Psoas muscle (tissue), 8 donors: Measurements from ENCODE around the gene ITGA11. TPM values are rescaled to one million over a fixed set of nuclear protein-coding genes. Genes with fewer than 3 reads are reported as not detected.

Experiments used
- ATAC-seq, 4 donors: fragments of 200-7000 bp; cut with Tn5 transposase; one replicate each; pipeline ENCODE4 v1.9.1; 2020; ENCODE audit warnings: moderate library complexity in 3 of 4, mild to moderate bottlenecking in 2 of 4
- DNase-seq, 2 donors: peaks; one replicate each; pipeline ENCODE4 v3.0.0-alpha.2; 2020
- H3K27ac ChIP-seq: fragments of 200-600 bp; one replicate; pipeline ENCODE4 v1.8.0; 2022
- H3K27me3 ChIP-seq, 3 donors: fragments of 200-600 bp in 1 of 3; one replicate each; pipeline versions ENCODE4 v1.6.1 to v1.8.0; 2013 to 2022; ENCODE audit warnings: low read length in 2 of 3, mild to moderate bottlenecking in 2 of 3, moderate library complexity in 1 of 3; ENCODE audit not compliant: insufficient read depth in 3 of 3
- H3K36me3 ChIP-seq, 2 donors: fragments of 200-600 bp in 1 of 2; one replicate each; pipeline versions ENCODE4 v1.6.1 to v1.8.0; 2013 to 2022; ENCODE audit warnings: low read depth in 1 of 2, mild to moderate bottlenecking in 1 of 2, moderate library complexity in 1 of 2; ENCODE audit not compliant: insufficient read depth in 1 of 2
- H3K4me1 ChIP-seq: fragments of 200-600 bp; one replicate; pipeline ENCODE4 v1.8.0; 2022
- H3K4me3 ChIP-seq: fragments of 200-600 bp; one replicate; pipeline ENCODE4 v1.8.0; 2022; ENCODE audit warnings: mild to moderate bottlenecking
- H3K9me3 ChIP-seq: fragments of 200-600 bp; one replicate; pipeline ENCODE4 v1.8.0; 2022
- CTCF ChIP-seq: fragments of 200-600 bp; IDR thresholded peaks from one replicate; pipeline ENCODE4 v1.8.0; 2022; ENCODE audit warnings: antibody characterized with exemption
- whole genome bisulfite sequencing, 3 donors: extraction: QIAGEN DNeasy Blood & Tissue Kit; methylation state at CpG; one replicate each; pipeline versions ENCODE4 v1.1.6 to v1.1.7; 2013; 5-methylcytosine and 5-hydroxymethylcytosine counted together
- intact Hi-C, 2 donors: fragments of 100-400 bp; cut with DNase I; formaldehyde crosslinking; loops; one replicate each; pipeline versions ENCODE4 v1.11.0 to v1.14.2; 2022
- polyA plus RNA-seq, 3 donors: library from polyadenylated mRNA; stranded (reverse); fragments of 200-250 nt; gene quantifications; one replicate each; pipeline ENCODE4 v1.2.3, GENCODE V29; 2013
- total RNA-seq, 4 donors: library from RNA; stranded (reverse); fragmentation: NEBNext Ultra II Directional in 2 of 4; extraction: Animal tissue kit (Norgen Biotek cat#: 25700) in 2 of 4; gene quantifications; one replicate each; pipeline versions ENCODE4 v1.2.1 to v1.2.4, GENCODE V29; 2021 to 2023
- donor health status: healthy with polysubstance abuse.
- donor health status: DM: no; HTN: no; CAD: no; lungs with moderate emphysema.
- donor health status: Bipolar disorder and iron deficiency.
- donor health status: healthy.
- donor health status: DM: yes; HTN: yes; CAD: no.
- donor health status: DM: no; HTN: no; CAD: no.
- donor health status: DM: no; HTN: no; CAD: no.
- donor health status: DM: yes; HTN: yes; CAD: no.

ITGA11 gene
- total and polyA plus RNA-seq, 7 donors: 0.10 to 7.9 (median 0.97) TPM

GRCh38 chr15:68295014-68295805, 136.8 kb downstream of the ITGA11 start:
- H3K4me3 ChIP-seq: no peak overlapping the region
- H3K27ac ChIP-seq: no peak overlapping the region
- ATAC-seq: no peak
- H3K4me1 ChIP-seq: peaks cover 76% of the 10 kb centered on the region
- no peak for DNase-seq
- 59 to 72% (median 70%) methylated on average over 4 of the region's 4 CpGs for WGBS, 3 donors
- peaks cover 4 to 59% of the 10 kb centered on the region in 2 donors for H3K36me3 ChIP-seq
- no peaks in the 10 kb centered on the region for H3K9me3 ChIP-seq
- intact Hi-C loops: no loop called here
- TF ChIP-seq CTCF: no peak
- H3K27me3 ChIP-seq: no peaks in the 10 kb centered on the region

- Histone ChIP-seq H3K36me3 (peaks cover 4 to 66% of the 10 kb centered on the region in 2 donors), H3K4me1 (peaks cover 76% of the 10 kb centered on the region), H3K27ac (peak overlapping the region; percentile 97), H3K4me3 (peak overlapping the region; percentile 10), H3K9me3 (no peaks in the 10 kb centered on the region), H3K27me3 (no peaks in the 10 kb centered on the region)
- no peak for DNase-seq
- TF ChIP-seq CTCF: no peak
- no peak for ATAC-seq
- intact Hi-C loops: loop anchor here (5.0 kb wide), 2 partner anchors 36 to 41 kb away; no protein-coding TSS in a partner anchor
Observed at GRCh38 chr15:68292967-68293366, 139.0 kb downstream of the ITGA11 start.

- peaks cover 4 to 60% of the 10 kb centered on the region in 2 donors for H3K36me3 ChIP-seq
- peak overlapping the region; percentile 97 for H3K27ac ChIP-seq
- H3K9me3 ChIP-seq: no peaks in the 10 kb centered on the region
- ATAC-seq: no peak
- TF ChIP-seq CTCF: no peak
- H3K4me1 ChIP-seq: peaks cover 83% of the 10 kb centered on the region
- intact Hi-C loops: loop anchor here (5.0 kb wide), 2 partner anchors 35 to 40 kb away; no protein-coding TSS in a partner anchor
- H3K4me3 ChIP-seq: peak overlapping the region; percentile 31
- H3K27me3 ChIP-seq: no peaks in the 10 kb centered on the region
- DNase-seq: no peak
Observed at GRCh38 chr15:68292157-68292781, 139.7 kb downstream of the ITGA11 start.

- H3K9me3 ChIP-seq: no peaks in the 10 kb centered on the region
- DNase-seq (no peak), ATAC-seq (peak in 3 of 4 donors; percentile 49 to 67 (median 64))
- TF ChIP-seq CTCF: no peak
- peaks cover 4 to 63% of the 10 kb centered on the region in 2 donors for H3K36me3 ChIP-seq
- peak overlapping the region; percentile 97 for H3K27ac ChIP-seq
- H3K4me3 ChIP-seq: peak overlapping the region; percentile 31
- 74 to 85% (median 83%) methylated on average over 8 of the region's 8 CpGs for WGBS, 3 donors
- peaks cover 93% of the 10 kb centered on the region for H3K4me1 ChIP-seq
- no peaks in the 10 kb centered on the region for H3K27me3 ChIP-seq
- intact Hi-C loops: loop anchor here (5.0 kb wide), 2 partner anchors 33 to 38 kb away; no protein-coding TSS in a partner anchor
Observed at GRCh38 chr15:68290715-68291114, 141.2 kb downstream of the ITGA11 start.
